Heart left ventricle (tissue), 13 donors: ENCODE measurements around the gene DNAJB7.

Experiments
- POLR2A ChIP-seq, 2 donors: fragments of 450-650 bp; IDR thresholded peaks; one replicate each; pipeline ENCODE4 v1.6.1; 2017; ENCODE audit warnings: antibody characterized with exemption in 2 of 2, mild to moderate bottlenecking in 2 of 2, moderate library complexity in 2 of 2
- TF ChIP-seq, protein P1 (sequence below), 12 donors: fragments of 200-600 bp; sonication (generic) in 4 of 12; IDR thresholded peaks; one replicate each; pipeline versions ENCODE4 v1.5.0 to v1.8.0; 2018 to 2022; ENCODE audit warnings: antibody characterized with exemption in 12 of 12, mild to moderate bottlenecking in 5 of 12
- donor health status: ischemic (EF 13 %, LVEDD 7.1; RV severe dilation, severe dysfunction).
- donor health status: DM: no; HTN: yes; CAD: no.
- donor health status: DM: no; HTN: no; CAD: no.
- donor health status: ischemic (EF 25% LVEDD 6.9; RV normal size, moderate dysfunction).
- donor health status: ischemic (EF 25% LVEDD 5.7; RV mildly dilated, moderate dysfunction).
- donor health status: ischemic (EF 35%, LVEDD 5.7; RV mildly dilated, moderate dysfunction).
- donor health status: nonischemic (EF 11% LVEDD 7.7; RV severe dilation, severe dysfunction).
- donor health status: DM: yes; HTN: yes; CAD: no.
- donor health status: PGD.
- donor health status: ischemic (EF 29% LVEDD 5.4; RV normal size, mild dysfunction).
- donor health status: nonischemic (EF 23%, LVEDD 6.1; RV moderate dilation, normal function).

DNA sequence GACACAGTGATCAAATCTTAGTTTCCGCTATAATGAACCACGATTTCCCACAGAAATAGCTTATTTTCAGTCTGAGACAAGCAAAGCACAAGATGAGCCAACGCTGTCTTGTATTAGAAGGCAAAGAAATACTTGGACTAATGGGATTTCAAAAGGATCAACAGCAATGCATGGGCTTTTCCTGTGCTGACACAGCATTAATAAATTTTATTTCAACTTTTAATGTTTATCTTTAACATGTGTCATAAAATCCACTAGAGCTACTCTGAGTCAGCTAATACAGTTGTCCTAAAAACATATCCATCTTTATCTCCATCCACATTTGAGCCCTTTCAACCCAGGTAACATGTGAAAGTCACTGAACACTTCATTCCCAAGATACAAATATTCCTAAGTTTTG lies 27.3 kb downstream of the DNAJB7 start:
- TF ChIP-seq, protein P1, sequence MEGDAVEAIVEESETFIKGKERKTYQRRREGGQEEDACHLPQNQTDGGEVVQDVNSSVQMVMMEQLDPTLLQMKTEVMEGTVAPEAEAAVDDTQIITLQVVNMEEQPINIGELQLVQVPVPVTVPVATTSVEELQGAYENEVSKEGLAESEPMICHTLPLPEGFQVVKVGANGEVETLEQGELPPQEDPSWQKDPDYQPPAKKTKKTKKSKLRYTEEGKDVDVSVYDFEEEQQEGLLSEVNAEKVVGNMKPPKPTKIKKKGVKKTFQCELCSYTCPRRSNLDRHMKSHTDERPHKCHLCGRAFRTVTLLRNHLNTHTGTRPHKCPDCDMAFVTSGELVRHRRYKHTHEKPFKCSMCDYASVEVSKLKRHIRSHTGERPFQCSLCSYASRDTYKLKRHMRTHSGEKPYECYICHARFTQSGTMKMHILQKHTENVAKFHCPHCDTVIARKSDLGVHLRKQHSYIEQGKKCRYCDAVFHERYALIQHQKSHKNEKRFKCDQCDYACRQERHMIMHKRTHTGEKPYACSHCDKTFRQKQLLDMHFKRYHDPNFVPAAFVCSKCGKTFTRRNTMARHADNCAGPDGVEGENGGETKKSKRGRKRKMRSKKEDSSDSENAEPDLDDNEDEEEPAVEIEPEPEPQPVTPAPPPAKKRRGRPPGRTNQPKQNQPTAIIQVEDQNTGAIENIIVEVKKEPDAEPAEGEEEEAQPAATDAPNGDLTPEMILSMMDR (IDR thresholded peaks at IDR 0.05), result no peak
- no peak for TF ChIP-seq POLR2A (IDR thresholded peaks at IDR 0.05)
